Upper lobe of right lung (tissue), 1 donor: ENCODE data around the gene CCR8. TPM values are rescaled to one million over a fixed set of nuclear protein-coding genes. Genes with fewer than 3 reads are reported as not detected.

Experiments used
- ATAC-seq: fragments of 200-7000 bp; cut with Tn5 transposase; one replicate; pipeline ENCODE4 v1.9.1; 2020; ENCODE audit warnings: mild to moderate bottlenecking, moderate library complexity
- DNase-seq: peaks from one replicate; pipeline ENCODE4 v3.0.0-alpha.2; 2020
- H3K27ac ChIP-seq: fragments of 200-600 bp; one replicate; pipeline ENCODE4 v1.8.0; 2022
- H3K27me3 ChIP-seq: fragments of 200-600 bp; one replicate; pipeline ENCODE4 v1.8.0; 2022; ENCODE audit warnings: mild to moderate bottlenecking
- H3K36me3 ChIP-seq: fragments of 200-600 bp; one replicate; pipeline ENCODE4 v1.8.0; 2022
- H3K4me1 ChIP-seq: fragments of 200-600 bp; one replicate; pipeline ENCODE4 v1.8.0; 2022
- H3K4me3 ChIP-seq: fragments of 200-600 bp; one replicate; pipeline ENCODE4 v1.8.0; 2022; ENCODE audit warnings: mild to moderate bottlenecking
- H3K9me3 ChIP-seq: fragments of 200-600 bp; one replicate; pipeline ENCODE4 v1.8.0; 2022
- CTCF ChIP-seq: fragments of 200-600 bp; IDR thresholded peaks from one replicate; pipeline ENCODE4 v1.8.0; 2022; ENCODE audit warnings: antibody characterized with exemption
- intact Hi-C: fragments of 100-400 bp; cut with DNase I; formaldehyde crosslinking; loops from one replicate; pipeline ENCODE4 v1.11.0; 2022
- total RNA-seq: library from RNA; stranded (reverse); fragmentation: NEBNext Ultra II Directional; extraction: Animal tissue kit (Norgen Biotek cat#: 25700); gene quantifications from one replicate; pipeline ENCODE4 v1.2.1, GENCODE V29; 2021
- donor health status: DM: no; HTN: yes; CAD: no; lungs with severe emphysema.

The CCR8 gene
- total RNA-seq, 1 donor from 2014 or later, result not detected

- H3K36me3 ChIP-seq, result no peaks in the 10 kb centered on the region
- no peak overlapping the region for H3K4me3 ChIP-seq
- intact Hi-C loops, result no loop called here
- no peaks in the 10 kb centered on the region for H3K9me3 ChIP-seq
- H3K27ac ChIP-seq, result no peak overlapping the region
- H3K4me1 ChIP-seq, result no peaks in the 10 kb centered on the region
- DNase-seq (no peak), ATAC-seq (no peak)
- H3K27me3 ChIP-seq, result no peaks in the 10 kb centered on the region
- TF ChIP-seq CTCF, result no peak
Measured at GRCh38 chr3:39332525-39332924, 3.0 kb downstream of the CCR8 start.

- no peak overlapping the region for H3K4me3 ChIP-seq
- no peaks in the 10 kb centered on the region for H3K9me3 ChIP-seq
- ATAC-seq (no peak), DNase-seq (no peak)
- H3K27ac ChIP-seq, result no peak overlapping the region
- no peak for TF ChIP-seq CTCF
- H3K27me3 ChIP-seq, result no peaks in the 10 kb centered on the region
- H3K4me1 ChIP-seq, result no peaks in the 10 kb centered on the region
- intact Hi-C loops, result no loop called here
- H3K36me3 ChIP-seq, result no peaks in the 10 kb centered on the region
Measured at GRCh38 chr3:39333607-39334006, 4.1 kb downstream of the CCR8 start.

GRCh38 chr3:39334205-39334604 lies 4.7 kb downstream of the CCR8 start:
- Histone ChIP-seq H3K9me3 (no peaks in the 10 kb centered on the region), H3K27ac (no peak overlapping the region), H3K36me3 (no peaks in the 10 kb centered on the region), H3K4me1 (no peaks in the 10 kb centered on the region), H3K4me3 (no peak overlapping the region), H3K27me3 (no peaks in the 10 kb centered on the region)
- no peak for DNase-seq
- no peak for TF ChIP-seq CTCF
- no peak for ATAC-seq
- intact Hi-C loops, result no loop called here

GRCh38 chr3:39338201-39338600 lies 8.7 kb downstream of the CCR8 start:
- no peak for TF ChIP-seq CTCF
- ATAC-seq, result no peak
- intact Hi-C loops, result no loop called here
- H3K4me3 ChIP-seq, result no peak overlapping the region
- DNase-seq, result no peak
- no peaks in the 10 kb centered on the region for H3K27me3 ChIP-seq
- no peaks in the 10 kb centered on the region for H3K36me3 ChIP-seq
- H3K27ac ChIP-seq, result no peak overlapping the region
- no peaks in the 10 kb centered on the region for H3K9me3 ChIP-seq
- H3K4me1 ChIP-seq, result no peaks in the 10 kb centered on the region

GRCh38 chr3:39339086-39339485 lies 9.6 kb downstream of the CCR8 start:
- no peaks in the 10 kb centered on the region for H3K9me3 ChIP-seq
- no peak overlapping the region for H3K27ac ChIP-seq
- ATAC-seq, result no peak
- no peaks in the 10 kb centered on the region for H3K36me3 ChIP-seq
- no peak overlapping the region for H3K4me3 ChIP-seq
- no peak for TF ChIP-seq CTCF
- no peak for DNase-seq
- intact Hi-C loops, result no loop called here
- H3K4me1 ChIP-seq, result no peaks in the 10 kb centered on the region
- no peaks in the 10 kb centered on the region for H3K27me3 ChIP-seq

- Histone ChIP-seq H3K27ac (no peak overlapping the region), H3K4me1 (no peaks in the 10 kb centered on the region), H3K27me3 (no peaks in the 10 kb centered on the region), H3K4me3 (no peak overlapping the region), H3K9me3 (no peaks in the 10 kb centered on the region), H3K36me3 (no peaks in the 10 kb centered on the region)
- DNase-seq (no peak), ATAC-seq (no peak)
- no peak for TF ChIP-seq CTCF
- intact Hi-C loops, result no loop called here
Measured at GRCh38 chr3:39343076-39343717, 13.7 kb downstream of the CCR8 start.
